Nephron (organoid): Measurements from ENCODE around the gene KCNG3.

ENCODE experiments used
- H3K27ac Mint-ChIP-seq, 3 experiments: 2 replicates each; pipeline ENCODE4 v1.8.0; 2020; ENCODE audit warnings: mixed read lengths in 3 of 3, mild to moderate bottlenecking in 2 of 3, moderate library complexity in 1 of 3
- H3K27me3 Mint-ChIP-seq: 2 replicates; pipeline ENCODE4 v1.8.0; 2021; ENCODE audit warnings: low read depth, mild to moderate bottlenecking, moderate library complexity, mixed read lengths
- H3K36me3 Mint-ChIP-seq: 2 replicates; pipeline ENCODE4 v1.8.0; 2020; ENCODE audit warnings: low read depth, mixed read lengths
- H3K4me1 Mint-ChIP-seq: 2 replicates; pipeline ENCODE4 v1.8.0; 2020; ENCODE audit warnings: mixed read lengths
- H3K4me3 Mint-ChIP-seq, 3 experiments: 2 replicates each; pipeline ENCODE4 v1.8.0; 2020; ENCODE audit warnings: mild to moderate bottlenecking in 3 of 3, mixed read lengths in 3 of 3, moderate library complexity in 2 of 3
- H3K9me3 Mint-ChIP-seq: 2 replicates; pipeline ENCODE4 v1.8.0; 2020; ENCODE audit warnings: mixed read lengths
- TF ChIP-seq, protein P1 (sequence below), 3 experiments: fragments of 200-600 bp; sonication (generic); IDR thresholded peaks; one replicate each; pipeline ENCODE4 v1.5.0; 2021; ENCODE audit warnings: antibody characterized with exemption in 3 of 3; ENCODE audit not compliant: unreplicated experiment in 3 of 3

Gene KCNG3

DNA sequence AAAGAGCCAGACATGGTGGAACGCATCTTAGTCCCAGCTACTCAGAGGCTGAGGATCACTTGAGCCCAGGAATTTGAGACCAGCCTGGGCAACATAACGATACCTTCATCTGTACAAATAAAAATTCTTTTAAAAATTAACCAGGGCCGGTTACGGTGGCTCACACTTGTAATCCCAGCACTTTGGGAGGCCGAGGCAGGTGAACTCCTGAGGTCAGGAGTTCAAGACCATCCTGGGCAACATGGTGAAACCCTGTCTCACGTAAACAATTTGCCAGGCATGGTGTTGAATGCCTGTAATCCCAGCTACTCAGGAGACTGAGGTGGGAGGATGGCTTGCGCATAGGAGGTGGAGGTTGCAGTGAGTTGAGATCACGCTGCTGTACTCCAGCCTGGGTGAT, 25.8 kb upstream of the KCNG3 start:
- no peak overlapping the region for H3K27ac Mint-ChIP-seq

DNA sequence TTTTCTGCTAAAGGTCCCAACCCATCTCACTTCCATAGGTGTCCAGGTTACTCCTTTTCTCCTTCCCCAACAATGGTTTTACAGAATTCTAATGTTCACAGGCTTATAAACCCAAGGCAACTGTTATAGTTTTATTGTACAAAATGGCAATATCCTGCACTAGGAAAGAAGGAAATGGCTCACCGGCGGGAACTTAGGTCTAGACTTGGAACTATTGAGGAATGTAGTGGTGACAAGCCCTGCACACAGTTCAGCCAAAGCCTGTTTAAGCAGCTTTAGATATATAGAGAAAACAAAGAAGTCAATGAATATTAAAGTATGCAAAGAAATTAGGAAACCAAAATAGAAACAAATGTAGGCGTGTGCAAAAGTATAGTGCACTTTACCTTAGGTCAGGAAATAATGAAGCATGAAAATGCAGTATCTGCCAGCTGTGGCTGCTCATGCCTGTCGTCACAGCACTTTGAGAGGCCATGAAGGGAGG, 22.7 kb upstream of the KCNG3 start:
- TF ChIP-seq, protein P1, sequence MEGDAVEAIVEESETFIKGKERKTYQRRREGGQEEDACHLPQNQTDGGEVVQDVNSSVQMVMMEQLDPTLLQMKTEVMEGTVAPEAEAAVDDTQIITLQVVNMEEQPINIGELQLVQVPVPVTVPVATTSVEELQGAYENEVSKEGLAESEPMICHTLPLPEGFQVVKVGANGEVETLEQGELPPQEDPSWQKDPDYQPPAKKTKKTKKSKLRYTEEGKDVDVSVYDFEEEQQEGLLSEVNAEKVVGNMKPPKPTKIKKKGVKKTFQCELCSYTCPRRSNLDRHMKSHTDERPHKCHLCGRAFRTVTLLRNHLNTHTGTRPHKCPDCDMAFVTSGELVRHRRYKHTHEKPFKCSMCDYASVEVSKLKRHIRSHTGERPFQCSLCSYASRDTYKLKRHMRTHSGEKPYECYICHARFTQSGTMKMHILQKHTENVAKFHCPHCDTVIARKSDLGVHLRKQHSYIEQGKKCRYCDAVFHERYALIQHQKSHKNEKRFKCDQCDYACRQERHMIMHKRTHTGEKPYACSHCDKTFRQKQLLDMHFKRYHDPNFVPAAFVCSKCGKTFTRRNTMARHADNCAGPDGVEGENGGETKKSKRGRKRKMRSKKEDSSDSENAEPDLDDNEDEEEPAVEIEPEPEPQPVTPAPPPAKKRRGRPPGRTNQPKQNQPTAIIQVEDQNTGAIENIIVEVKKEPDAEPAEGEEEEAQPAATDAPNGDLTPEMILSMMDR (IDR thresholded peaks at IDR 0.05; ENCODE audit: unreplicated experiment in 3 of 3), result no peak

More for the DNA sequence above, 25.8 kb upstream of the KCNG3 start:
- H3K36me3 Mint-ChIP-seq, result no peaks in the 10 kb centered on the region
- peaks cover 7% of the 10 kb centered on the region for H3K27me3 Mint-ChIP-seq
- TF ChIP-seq, protein P1 (IDR thresholded peaks at IDR 0.05; ENCODE audit: unreplicated experiment in 3 of 3), result no peak
- peaks cover 6% of the 10 kb centered on the region for H3K4me1 Mint-ChIP-seq
- no peak overlapping the region for H3K4me3 Mint-ChIP-seq
- H3K9me3 Mint-ChIP-seq, result no peaks in the 10 kb centered on the region

DNA sequence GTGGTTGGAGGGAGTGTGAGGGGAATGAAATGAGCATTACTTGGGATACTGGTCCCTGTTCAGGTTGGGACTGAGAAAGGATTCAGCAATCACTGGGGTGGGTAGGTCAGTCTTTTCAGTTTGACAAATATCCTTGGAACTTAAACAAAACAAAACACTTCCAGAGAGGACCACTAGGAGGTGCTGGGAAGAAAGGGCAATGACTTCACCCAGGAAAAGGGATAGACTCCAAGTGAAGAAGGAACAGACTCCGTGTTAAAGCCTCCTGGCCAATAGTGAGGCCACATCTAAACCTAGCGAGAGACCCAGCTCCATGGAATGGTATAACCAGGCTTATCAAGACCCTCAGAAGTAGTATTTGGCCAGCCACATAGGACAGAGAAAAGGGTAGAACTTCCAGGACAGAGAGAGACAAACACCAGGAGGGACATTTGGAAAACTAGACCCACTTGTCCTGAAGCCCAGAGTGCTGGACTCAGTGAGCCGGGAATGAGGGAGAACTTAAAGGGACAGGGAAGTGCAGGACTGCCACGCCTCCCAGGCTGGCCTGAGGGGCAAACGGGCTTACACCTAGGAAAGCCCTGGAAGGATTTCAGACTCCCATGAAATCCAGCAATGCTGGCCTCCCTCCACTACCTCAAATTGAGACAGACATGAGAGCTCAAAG, 19.6 kb upstream of the KCNG3 start:
- Mint-ChIP-seq H3K4me1 (peaks cover 23% of the 10 kb centered on the region), H3K9me3 (no peaks in the 10 kb centered on the region), H3K4me3 (no peak overlapping the region), H3K36me3 (no peaks in the 10 kb centered on the region), H3K27ac (no peak overlapping the region), H3K27me3 (peaks cover 3% of the 10 kb centered on the region)
- TF ChIP-seq, protein P1 (IDR thresholded peaks at IDR 0.05; ENCODE audit: unreplicated experiment in 3 of 3), result peak; percentile 20 to 42 (median 32)

More for the DNA sequence above, 22.7 kb upstream of the KCNG3 start:
- Mint-ChIP-seq H3K4me3 (no peak overlapping the region), H3K27ac (peak overlapping the region in 1 of 3 experiments; percentile 2), H3K9me3 (no peaks in the 10 kb centered on the region), H3K36me3 (no peaks in the 10 kb centered on the region), H3K4me1 (peaks cover 13% of the 10 kb centered on the region), H3K27me3 (peaks cover 6% of the 10 kb centered on the region)

DNA sequence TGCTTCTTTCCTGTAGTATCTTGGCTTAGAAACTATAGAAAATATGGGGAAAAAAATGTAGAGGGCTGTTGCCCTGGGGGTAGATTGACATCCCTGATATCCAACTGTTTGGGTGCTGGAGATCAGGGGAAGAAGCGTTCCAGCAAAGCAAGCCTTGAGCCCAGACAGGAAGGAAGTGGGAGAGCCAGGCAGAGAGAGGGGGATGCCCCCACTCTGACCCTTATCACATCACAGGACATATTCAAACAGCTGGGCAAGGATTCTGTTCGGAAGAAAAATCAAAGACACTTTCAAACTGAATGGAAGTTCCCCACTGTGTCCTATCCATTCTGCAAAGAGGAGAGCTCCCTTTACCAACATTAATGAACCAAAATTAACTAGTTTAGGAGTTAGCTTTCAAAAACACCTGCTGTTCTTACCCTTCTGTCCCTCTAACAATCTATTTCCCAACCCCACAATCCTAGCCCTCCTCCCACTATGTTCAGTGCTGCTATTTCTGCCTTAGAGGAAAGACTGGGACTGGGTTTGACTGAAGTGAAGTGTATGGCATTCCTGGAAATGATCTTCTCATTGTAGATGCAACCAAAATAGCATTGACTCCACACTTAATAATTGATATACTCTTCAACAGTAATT, 16.9 kb upstream of the KCNG3 start:
- TF ChIP-seq, protein P1 (IDR thresholded peaks at IDR 0.05; ENCODE audit: unreplicated experiment in 3 of 3), result no peak
- Mint-ChIP-seq H3K27ac (peak overlapping the region; percentile 34 to 64 (median 47)), H3K4me3 (no peak overlapping the region), H3K9me3 (no peaks in the 10 kb centered on the region), H3K27me3 (peaks cover 3% of the 10 kb centered on the region), H3K4me1 (peaks cover 23% of the 10 kb centered on the region), H3K36me3 (no peaks in the 10 kb centered on the region)

DNA sequence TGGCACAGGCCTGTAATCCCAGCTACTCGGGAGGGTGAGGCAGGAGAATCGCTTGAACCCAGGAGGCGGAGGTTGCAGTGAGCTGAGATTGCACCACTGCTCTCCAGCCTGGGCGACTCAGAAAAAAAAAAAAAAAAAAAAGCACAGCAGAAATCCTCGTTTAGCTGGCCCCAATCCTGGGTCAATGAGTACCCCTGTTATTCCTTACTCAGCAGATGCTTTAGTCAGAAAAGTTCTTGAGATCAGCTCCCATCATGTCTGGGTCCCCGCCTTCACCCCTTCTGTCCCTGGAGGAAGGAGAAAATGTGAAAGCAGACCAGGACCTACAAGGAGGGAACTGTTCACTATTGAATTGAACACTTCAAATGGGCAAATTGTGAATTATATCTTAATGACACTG, 16.4 kb upstream of the KCNG3 start:
- H3K27ac Mint-ChIP-seq, result peak overlapping the region; percentile 34 to 64 (median 47)
- H3K4me1 Mint-ChIP-seq, result peaks cover 23% of the 10 kb centered on the region
- H3K4me3 Mint-ChIP-seq, result no peak overlapping the region
- no peaks in the 10 kb centered on the region for H3K36me3 Mint-ChIP-seq
- peaks cover 3% of the 10 kb centered on the region for H3K27me3 Mint-ChIP-seq
- no peaks in the 10 kb centered on the region for H3K9me3 Mint-ChIP-seq
- TF ChIP-seq, protein P1 (IDR thresholded peaks at IDR 0.05; ENCODE audit: unreplicated experiment in 3 of 3), result no peak
